D721Med (cell line): ENCODE measurements around the gene GAS7.

Experiments used
- DNase-seq: peaks from one replicate; pipeline ENCODE4 v3.0.0; 2011; ENCODE audit warnings: low spot score; ENCODE audit not compliant: insufficient read length
- FAIRE-seq: peaks from 2 replicates; lab custom pipeline; 2011; peaks lifted over from hg19 to GRCh38; lab: Jason Lieb, UNC
- TF ChIP-seq, protein P1 (sequence below): IDR thresholded peaks from 2 replicates; pipeline ENCODE4 v1.5.1; 2012; ENCODE audit warnings: mild to moderate bottlenecking, control low read depth; ENCODE audit not compliant: insufficient read depth; ENCODE audit errors: missing control alignments

GAS7 gene

DNA sequence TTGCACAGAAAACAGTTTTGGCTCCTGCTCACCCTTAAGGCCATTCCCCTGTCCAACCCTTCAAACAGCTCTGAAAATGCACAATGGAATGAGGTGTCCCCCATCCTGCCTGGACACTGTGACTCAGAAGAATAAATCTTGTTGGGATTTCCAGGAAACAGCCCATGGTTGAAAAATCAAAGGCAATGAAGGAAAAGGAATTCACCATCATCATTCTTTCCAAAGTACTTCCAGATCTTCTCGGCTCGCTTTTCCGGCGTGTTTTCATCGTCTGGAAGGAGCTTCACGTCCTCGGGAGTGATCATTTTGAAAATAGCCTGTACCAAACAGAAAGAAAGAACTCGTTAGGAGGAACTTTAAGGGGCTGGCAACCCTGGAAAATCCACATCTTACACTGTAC, 297.6 kb downstream of the GAS7 start:
- no peak for DNase-seq
- FAIRE-seq: no peak
- TF ChIP-seq, protein P1, sequence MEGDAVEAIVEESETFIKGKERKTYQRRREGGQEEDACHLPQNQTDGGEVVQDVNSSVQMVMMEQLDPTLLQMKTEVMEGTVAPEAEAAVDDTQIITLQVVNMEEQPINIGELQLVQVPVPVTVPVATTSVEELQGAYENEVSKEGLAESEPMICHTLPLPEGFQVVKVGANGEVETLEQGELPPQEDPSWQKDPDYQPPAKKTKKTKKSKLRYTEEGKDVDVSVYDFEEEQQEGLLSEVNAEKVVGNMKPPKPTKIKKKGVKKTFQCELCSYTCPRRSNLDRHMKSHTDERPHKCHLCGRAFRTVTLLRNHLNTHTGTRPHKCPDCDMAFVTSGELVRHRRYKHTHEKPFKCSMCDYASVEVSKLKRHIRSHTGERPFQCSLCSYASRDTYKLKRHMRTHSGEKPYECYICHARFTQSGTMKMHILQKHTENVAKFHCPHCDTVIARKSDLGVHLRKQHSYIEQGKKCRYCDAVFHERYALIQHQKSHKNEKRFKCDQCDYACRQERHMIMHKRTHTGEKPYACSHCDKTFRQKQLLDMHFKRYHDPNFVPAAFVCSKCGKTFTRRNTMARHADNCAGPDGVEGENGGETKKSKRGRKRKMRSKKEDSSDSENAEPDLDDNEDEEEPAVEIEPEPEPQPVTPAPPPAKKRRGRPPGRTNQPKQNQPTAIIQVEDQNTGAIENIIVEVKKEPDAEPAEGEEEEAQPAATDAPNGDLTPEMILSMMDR: no peak

DNA sequence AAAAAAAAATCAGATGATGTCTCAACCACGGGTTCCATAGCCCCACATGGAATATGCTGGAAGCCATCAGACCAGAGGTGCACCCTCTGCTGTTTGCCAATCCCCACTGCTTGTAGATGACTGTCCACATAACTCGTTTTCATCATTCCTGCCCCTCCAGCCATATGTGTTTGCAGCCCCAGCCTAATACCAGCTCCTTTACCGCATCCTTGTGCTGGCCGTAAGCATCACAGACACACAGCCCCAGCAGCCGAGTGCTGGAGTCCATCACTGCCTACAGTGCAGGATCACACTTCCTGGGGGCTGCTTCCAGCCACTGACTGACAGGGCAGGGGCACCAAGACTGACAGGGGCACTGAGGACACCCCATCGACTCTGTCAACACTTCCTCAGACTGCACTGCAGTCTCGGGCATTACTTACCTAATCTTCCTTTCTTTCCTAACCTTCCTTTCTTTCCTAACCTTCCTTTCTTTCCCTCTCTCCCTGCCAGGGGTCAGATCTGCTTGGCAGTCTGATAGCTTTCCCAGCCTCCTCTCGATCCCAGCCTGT, 298.3 kb downstream of the GAS7 start:
- TF ChIP-seq, protein P1: no peak
- no peak for DNase-seq
- FAIRE-seq: no peak

DNA sequence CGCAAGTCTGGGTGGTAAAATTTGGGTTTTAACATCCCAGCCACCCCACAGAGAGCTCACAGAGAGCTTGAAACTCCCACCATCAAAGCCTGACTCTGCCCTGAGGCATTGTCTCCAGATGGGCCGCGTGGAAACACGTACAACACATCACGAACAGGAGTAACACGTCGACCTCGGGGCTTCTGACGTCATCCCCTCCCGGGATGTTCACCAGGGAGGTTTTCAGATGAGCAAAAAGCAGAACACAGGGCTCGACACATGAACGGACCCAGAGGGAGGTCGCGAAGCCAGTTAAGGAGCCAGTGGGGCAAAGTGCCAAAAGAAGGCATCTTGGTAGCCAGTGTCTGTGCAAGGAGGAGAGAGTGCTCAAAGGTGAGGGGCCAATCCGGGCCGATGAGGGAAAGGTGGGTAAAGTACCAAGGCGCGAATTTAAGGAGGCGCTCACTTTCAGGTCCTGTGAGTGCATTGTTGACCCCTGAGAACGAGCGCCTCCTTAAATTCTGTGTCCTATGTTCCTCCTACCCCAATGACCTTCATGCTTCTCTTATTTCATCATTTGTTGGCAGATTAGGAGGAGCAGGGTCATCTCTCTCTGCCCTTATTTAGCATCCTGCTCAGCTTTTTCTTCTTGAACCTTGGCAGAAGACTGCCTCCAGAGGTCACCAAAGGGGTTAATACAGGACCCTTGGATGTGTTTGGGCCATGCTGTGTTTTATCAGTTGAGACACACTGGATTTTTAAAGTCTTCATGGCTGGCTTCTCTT, 298.9 kb downstream of the GAS7 start:
- FAIRE-seq (no peak), DNase-seq (no peak)
- TF ChIP-seq, protein P1: no peak

DNA sequence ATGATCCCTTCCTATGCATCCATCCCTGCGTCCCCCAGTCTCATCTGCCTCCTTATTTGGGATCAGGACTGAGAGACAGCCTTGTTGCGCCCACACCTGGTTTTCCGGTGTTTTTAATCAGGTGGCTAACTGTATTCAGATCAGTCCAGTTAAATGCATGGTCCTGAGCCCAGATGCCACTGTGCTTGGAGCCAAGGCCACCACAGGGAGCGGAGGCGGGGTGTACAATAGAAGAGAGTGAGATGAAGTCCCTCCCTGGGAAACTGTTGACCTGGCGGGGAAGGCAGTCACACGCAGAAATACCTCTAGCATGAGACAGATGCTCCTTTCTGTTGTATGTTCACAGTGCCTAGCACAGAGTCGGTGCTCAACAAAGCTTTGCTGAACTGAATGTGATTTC, 299.6 kb downstream of the GAS7 start:
- DNase-seq (no peak), FAIRE-seq (no peak)
- TF ChIP-seq, protein P1: no peak

DNA sequence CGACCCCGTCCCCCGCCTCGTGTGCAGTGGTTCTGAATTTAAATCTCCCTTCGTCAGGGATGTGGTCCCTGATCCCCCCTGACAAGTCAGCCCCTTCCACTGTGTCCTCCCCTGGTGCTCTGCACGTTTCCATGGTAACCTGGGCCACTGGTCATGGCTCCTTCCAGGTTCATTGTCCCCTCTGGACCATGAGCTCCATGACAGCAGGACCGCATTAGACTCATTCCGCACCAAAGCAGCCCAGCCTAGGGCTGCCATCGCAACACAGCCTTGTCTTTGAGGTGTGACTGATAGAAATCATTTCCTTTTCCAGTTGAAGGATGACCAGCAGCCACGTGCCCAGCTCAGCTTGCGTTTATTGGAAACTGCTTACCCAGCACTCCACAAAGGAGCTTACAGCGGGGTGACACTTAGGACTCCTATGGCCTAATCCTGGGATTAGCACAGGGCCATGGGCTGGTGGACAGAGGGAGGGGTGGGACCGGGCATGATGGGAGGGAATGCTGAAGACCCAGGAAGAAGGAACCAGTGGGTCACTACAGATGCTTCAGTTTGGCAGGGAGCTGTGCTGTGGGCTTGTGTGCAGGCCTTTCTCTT, 300.9 kb downstream of the GAS7 start:
- TF ChIP-seq, protein P1: no peak
- DNase-seq (no peak), FAIRE-seq (no peak)

DNA sequence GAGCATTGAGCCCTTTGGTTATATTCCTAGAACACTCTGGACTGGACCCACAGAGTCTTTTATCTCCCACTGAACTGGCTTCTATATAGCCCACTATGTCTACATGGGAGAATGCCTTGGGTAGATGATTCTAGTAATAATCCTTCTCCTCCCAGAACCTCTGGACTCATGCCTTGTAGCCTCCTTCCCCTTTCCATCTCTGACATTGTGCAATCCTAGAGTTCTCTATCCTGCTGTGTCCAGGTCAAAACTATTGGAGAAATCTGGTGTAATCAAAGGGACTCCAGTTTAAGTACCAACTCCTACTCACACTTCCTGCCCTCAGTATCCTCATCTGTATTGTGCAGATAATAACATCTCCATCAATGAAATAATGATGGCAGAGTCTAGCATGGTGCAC, 302.5 kb downstream of the GAS7 start:
- TF ChIP-seq, protein P1: no peak

DNA sequence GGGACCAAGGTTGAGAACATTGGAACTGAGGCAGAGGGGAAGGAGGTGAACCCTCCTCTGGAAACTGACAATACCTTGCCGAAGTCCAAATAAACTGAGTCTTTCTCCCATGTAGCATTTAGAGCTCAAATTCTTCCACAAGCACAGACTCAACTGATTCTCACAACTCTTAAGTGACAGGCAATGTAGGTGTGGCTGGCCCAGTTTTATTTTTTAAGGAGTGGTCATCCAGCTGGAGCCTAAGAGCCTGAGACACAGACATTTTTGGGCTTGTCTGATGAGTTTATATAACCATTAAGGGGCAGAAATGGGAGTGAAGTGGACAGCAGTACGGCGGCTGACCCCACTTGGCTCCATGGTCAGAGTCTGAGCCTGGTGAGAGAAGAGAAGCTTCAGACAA, 304.2 kb downstream of the GAS7 start:
- no peak for FAIRE-seq
- TF ChIP-seq, protein P1: no peak

More for the DNA sequence above, 302.5 kb downstream of the GAS7 start:
- no peak for DNase-seq
- FAIRE-seq: no peak

More for the DNA sequence above, 304.2 kb downstream of the GAS7 start:
- no peak for DNase-seq
